T-helper 1 cell treated with Interleukin-12 subunit alpha and Interleukin-12 subunit beta and Interleukin-4 antibody, amounts not matched to agents 30 μg/mL and 1 μg/mL, for 36 hours (primary cell): ENCODE measurements around the gene ASB13.

ENCODE experiments used
- H3K27ac Mint-ChIP-seq: one replicate; pipeline ENCODE4 v1.8.0; 2021; ENCODE audit warnings: mild to moderate bottlenecking, mixed read lengths
- H3K27me3 Mint-ChIP-seq: one replicate; pipeline ENCODE4 v1.8.0; 2021; ENCODE audit warnings: low read depth, mixed read lengths
- H3K36me3 Mint-ChIP-seq: one replicate; pipeline ENCODE4 v1.8.0; 2021; ENCODE audit warnings: low read depth, mixed read lengths
- H3K4me1 Mint-ChIP-seq: one replicate; pipeline ENCODE4 v1.8.0; 2021; ENCODE audit warnings: low read depth, mixed read lengths
- H3K4me3 Mint-ChIP-seq: one replicate; pipeline ENCODE4 v1.8.0; 2021; ENCODE audit warnings: mild to moderate bottlenecking, moderate library complexity, mixed read lengths
- H3K9me3 Mint-ChIP-seq: one replicate; pipeline ENCODE4 v1.8.0; 2021; ENCODE audit warnings: mixed read lengths

Gene ASB13

DNA sequence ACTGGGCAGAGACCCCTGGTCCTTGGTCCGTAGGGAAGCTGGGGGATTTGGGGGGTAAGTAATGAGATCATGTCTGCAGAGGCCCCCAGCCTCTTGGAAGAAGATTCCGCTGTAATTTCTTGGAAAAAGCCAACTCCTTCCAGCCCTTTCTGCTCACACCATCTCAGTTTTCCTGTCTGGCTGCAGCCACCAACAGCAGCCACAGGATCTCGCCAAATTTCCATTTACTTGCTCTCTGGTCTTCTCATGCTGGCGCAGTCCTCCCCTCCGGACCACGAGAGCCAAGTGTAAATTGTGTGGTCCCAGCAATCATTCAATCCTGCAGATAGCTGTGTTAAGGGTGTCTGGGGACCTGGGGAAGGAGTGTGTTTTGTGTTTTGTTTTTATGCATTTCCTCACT is 49.6 kb downstream of the ASB13 start:
- no peaks in the 10 kb centered on the region for H3K27me3 Mint-ChIP-seq
- H3K9me3 Mint-ChIP-seq: no peaks in the 10 kb centered on the region
- no peak overlapping the region for H3K27ac Mint-ChIP-seq
- no peaks in the 10 kb centered on the region for H3K36me3 Mint-ChIP-seq
- no peaks in the 10 kb centered on the region for H3K4me1 Mint-ChIP-seq
- H3K4me3 Mint-ChIP-seq: no peak overlapping the region

DNA sequence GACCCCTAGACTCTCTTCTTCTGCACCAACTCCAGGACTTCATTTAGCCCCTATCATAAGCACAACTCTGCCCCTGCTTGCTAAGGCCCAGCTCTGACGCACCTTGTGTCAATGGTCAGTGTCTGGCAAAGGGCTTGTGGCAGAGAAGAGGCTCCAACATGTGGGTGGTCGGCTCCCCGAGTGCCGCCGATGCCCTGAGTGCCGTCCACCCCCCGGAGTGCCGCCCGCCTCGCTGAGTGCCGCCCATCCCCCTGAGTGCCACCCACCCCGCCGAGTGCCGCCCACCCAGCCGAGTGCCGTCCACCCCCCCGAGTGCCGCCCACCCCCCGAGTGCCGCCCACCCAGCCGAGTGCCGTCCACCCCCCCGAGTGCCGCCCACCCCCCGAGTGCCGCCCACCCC is 50.3 kb downstream of the ASB13 start:
- Mint-ChIP-seq H3K36me3 (no peaks in the 10 kb centered on the region), H3K4me1 (no peaks in the 10 kb centered on the region), H3K9me3 (no peaks in the 10 kb centered on the region), H3K4me3 (no peak overlapping the region), H3K27ac (no peak overlapping the region), H3K27me3 (no peaks in the 10 kb centered on the region)

DNA sequence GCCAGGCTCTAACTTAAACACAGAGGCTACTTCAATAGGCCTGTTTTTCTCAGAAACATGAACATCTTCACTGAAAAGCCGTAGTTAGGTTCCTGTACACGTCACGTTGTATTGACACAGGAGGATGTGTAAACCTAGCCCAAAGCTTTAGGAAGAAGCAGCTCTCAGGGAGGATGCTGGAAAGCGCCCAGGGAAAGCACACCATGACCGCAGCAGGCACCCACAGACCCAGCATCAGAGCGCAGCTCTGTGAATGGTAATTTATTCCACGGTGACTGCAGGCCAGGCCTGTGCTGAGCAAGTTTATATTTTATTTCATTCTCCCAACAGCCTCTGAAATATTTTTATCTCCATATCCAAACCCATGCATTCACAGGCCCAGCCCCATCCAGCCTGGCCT is 51.1 kb downstream of the ASB13 start:
- no peaks in the 10 kb centered on the region for H3K36me3 Mint-ChIP-seq
- H3K27me3 Mint-ChIP-seq: peaks cover 6% of the 10 kb centered on the region
- H3K4me1 Mint-ChIP-seq: no peaks in the 10 kb centered on the region
- no peaks in the 10 kb centered on the region for H3K9me3 Mint-ChIP-seq
- no peak overlapping the region for H3K4me3 Mint-ChIP-seq
- no peak overlapping the region for H3K27ac Mint-ChIP-seq

DNA sequence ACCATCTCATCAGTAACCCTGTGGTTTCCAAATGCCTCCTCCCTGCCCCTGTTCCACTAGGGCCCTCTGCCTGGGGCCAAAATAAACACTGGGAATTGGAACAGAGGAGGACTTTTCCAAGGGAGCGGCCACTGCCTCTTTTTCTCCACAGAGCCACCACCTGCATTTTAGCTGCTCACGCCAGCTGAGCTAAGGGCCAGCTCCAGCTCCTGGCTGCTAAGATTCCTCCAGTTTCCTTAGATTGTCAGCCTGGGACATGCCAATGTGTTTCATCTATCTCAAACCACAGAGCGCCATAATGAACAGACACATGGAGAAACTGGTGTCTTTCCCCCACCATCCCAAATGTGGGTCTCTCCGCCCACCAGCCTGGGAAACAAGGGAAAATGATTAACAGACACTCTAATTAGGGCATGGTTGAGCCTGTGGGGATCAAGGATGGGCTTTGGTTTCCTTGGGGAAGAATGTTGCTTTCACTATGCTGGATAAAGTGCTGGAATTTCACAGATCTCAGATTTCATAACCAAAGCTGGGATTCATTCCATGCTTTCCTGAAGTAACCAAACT is 52.2 kb downstream of the ASB13 start:
- peaks cover 9% of the 10 kb centered on the region for H3K27me3 Mint-ChIP-seq
- no peaks in the 10 kb centered on the region for H3K36me3 Mint-ChIP-seq
- no peaks in the 10 kb centered on the region for H3K4me1 Mint-ChIP-seq
- no peaks in the 10 kb centered on the region for H3K9me3 Mint-ChIP-seq
- H3K27ac Mint-ChIP-seq: no peak overlapping the region
- no peak overlapping the region for H3K4me3 Mint-ChIP-seq

DNA sequence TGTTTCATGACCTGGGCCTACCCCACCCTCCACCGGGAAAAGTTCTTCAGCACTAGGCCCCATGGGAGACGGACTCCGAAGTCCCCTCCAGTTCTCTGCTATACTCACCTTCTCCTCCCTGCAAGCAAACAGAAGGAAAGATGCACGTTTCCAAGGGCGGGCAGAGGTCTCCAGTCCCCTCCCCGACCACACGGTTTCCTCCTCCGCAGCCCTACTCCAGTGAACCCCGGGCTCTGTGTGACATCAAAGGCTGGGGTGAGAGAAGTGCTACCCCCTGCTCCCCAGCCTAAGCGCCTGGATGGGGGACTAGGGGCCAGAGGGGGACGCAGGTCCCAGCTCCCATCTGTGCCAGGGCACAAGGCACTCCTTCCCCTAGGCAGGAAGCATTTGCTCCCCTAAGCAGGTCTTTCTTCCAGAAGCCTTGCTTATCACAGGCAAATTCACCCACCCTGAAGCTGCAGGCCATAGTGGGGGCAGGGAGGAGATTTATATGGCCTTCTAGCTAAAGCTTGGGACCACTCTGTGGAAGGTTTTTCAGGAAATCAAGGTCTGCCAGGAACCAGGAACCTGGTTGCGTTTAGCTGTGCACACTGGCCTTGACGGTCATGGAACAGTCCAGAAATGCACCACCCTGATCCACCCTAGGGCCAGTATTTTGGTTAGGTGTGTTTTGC is 52.8 kb downstream of the ASB13 start:
- Mint-ChIP-seq H3K4me1 (no peaks in the 10 kb centered on the region), H3K27me3 (peaks cover 9% of the 10 kb centered on the region), H3K27ac (no peak overlapping the region), H3K36me3 (no peaks in the 10 kb centered on the region), H3K9me3 (no peaks in the 10 kb centered on the region), H3K4me3 (no peak overlapping the region)

DNA sequence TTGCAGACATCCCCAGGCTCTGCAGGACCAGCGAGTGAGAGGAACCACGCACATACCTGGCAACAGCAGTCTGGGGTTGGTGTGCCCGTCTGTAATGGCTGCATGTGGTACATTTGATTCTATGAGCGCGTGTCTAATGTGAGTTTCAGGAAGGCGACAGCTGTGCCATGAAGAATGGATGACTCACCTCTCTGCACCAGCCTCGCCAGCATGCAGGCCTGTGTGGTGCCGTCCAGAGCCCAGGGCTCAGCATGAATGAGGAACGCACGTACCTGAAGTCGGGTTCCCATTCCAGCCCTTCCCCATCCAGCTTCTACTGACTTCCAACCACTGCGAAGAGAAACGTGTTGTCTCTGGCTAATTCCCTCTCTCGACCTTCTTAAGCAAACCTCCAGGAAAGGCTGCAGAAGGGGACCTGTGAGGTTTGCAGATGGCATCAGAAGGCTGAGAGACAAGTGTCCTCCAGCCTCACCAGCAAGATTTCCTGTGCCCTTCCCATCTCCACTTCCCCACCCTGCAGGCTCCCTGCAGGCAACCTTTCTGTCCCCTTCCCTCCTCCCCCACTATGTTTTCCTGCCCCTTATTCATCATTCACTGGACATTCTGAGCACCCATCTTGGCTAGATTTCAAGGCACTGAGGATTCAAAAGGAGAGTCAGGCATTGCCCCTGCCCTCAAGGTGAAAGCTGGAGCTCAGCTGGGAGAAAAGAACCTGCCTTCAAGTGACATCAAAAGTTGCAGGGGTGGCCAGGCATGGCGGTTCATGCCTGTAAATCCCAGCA is 54.3 kb downstream of the ASB13 start:
- no peaks in the 10 kb centered on the region for H3K4me1 Mint-ChIP-seq
- no peaks in the 10 kb centered on the region for H3K36me3 Mint-ChIP-seq
- no peak overlapping the region for H3K27ac Mint-ChIP-seq
- no peaks in the 10 kb centered on the region for H3K9me3 Mint-ChIP-seq
- H3K27me3 Mint-ChIP-seq: peaks cover 14% of the 10 kb centered on the region
- no peak overlapping the region for H3K4me3 Mint-ChIP-seq

DNA sequence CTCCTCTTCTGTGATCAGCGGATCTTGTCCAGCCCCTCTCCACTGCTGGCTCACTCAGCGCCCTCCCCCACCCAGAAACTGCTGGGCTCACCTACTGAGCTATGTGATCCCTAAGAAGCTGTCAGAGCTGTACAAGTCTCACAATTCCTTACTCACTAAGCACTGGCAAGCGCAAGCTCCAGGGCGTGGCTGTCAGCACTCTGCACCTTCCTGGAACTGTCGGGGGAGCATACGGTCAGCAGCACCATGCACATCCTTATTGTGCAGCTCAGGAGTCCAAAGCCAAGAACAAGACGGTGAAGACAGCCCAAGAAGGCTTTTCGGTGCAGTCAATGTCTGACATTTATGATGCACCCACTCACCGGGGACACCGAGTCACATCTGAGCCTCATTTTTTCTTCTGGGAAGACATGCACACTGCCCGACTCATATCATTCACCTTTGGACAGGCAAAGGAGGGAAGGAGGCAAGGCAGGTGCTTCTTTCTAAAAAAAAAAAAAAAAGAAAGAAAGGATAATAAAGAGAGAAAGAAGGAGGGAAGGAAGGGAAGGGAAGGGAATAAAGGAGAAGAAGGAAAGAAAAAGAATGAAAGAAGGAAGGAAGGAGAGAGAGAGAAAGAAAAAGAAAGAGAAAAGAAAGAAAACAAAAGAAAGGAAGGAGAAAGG is 56.3 kb downstream of the ASB13 start:
- Mint-ChIP-seq H3K36me3 (no peaks in the 10 kb centered on the region), H3K4me1 (no peaks in the 10 kb centered on the region), H3K4me3 (no peak overlapping the region), H3K27me3 (peaks cover 14% of the 10 kb centered on the region), H3K9me3 (no peaks in the 10 kb centered on the region), H3K27ac (no peak overlapping the region)

DNA sequence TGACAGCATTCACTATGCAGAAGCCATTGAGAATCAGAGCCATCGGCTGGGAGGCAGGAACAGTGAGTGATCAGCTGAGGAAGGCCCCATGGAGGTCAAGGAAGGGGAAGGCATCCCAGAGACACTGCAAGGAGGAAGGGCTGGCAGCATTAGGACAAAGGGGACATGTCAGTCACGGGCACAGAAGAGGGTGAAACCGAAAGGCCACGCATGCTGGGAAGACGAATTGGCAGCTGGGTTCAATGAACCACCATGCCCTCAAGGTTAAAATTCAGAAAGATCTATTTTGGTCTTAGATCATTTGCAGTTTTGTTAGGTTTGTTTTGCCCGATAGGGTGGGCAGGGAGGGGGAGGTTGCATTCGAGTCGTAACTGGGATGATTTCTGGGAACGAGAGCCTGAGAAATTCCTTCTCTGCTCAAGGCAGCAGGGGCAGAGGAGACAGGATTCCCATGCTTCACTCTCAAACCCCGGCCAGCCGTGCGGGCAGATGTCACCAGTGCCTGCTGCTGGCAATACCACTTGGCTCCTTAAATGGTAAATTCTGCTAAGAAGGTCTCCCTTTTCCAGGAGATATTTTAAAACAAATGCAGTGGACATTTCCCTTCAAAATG is 57.7 kb downstream of the ASB13 start:
- peaks cover 14% of the 10 kb centered on the region for H3K27me3 Mint-ChIP-seq
- no peaks in the 10 kb centered on the region for H3K4me1 Mint-ChIP-seq
- no peaks in the 10 kb centered on the region for H3K36me3 Mint-ChIP-seq
- no peak overlapping the region for H3K27ac Mint-ChIP-seq
- H3K4me3 Mint-ChIP-seq: no peak overlapping the region
- no peaks in the 10 kb centered on the region for H3K9me3 Mint-ChIP-seq

DNA sequence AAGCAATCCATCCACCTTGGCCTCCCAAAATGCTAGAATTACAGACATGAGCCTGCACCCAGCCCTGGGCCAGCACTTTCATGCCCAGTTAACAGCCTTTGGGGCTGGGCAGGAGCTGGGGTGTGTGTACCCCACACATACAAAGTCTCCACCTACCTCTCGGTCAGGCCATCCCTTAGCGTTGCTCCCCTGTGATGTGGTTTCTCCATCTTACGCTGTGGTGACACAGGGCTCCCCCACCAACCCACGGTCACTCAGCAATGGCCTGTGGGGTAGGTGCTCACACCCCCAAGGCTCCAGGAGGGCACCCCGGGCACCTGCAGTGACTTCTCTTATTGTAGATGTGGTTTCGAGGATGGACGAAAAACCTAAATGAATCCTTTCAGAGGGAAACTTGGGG is 58.8 kb downstream of the ASB13 start:
- Mint-ChIP-seq H3K9me3 (no peaks in the 10 kb centered on the region), H3K4me1 (no peaks in the 10 kb centered on the region), H3K4me3 (no peak overlapping the region), H3K36me3 (no peaks in the 10 kb centered on the region), H3K27me3 (peaks cover 14% of the 10 kb centered on the region), H3K27ac (no peak overlapping the region)

DNA sequence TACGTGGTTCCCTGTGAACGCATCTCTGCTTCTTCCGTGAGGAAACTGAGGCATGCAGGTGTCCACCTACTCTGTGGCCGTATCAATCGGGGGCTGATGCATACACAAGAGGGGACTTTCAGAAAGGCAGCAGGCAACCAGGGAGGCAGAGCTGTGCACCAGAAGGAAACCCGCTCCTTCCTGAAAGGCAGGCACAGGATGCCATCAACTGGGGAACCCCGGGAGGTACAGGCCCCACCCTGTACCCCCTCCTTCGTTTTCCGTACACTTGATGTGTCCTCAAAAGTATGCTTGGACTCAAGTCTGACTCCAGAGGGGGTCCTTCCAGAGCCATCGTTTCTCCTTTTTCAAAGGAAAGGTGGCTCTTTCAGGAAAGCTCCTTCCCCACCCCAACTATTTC is 59.5 kb downstream of the ASB13 start:
- Mint-ChIP-seq H3K4me1 (no peaks in the 10 kb centered on the region), H3K36me3 (no peaks in the 10 kb centered on the region), H3K4me3 (no peak overlapping the region), H3K27ac (peak overlapping the region; percentile 44), H3K9me3 (no peaks in the 10 kb centered on the region), H3K27me3 (peaks cover 14% of the 10 kb centered on the region)

DNA sequence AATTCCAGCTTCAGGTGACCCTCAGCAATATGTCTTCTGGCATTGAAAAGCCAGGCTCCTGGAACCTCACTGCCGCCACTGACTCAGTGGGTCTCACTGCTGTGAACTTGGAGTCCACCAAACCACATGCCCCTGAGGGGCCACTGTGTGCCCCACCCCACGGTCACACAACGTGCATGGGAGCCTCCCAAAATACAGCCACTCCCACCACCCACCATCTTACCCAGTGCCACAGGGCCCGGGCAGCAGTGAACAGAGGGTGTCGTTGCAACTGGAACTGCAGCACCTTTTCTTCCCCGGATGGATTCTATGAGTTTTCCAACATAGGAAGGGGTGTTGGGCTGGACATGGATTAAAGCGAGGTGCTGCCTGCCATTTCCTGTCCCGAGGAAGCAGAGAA is 60.1 kb downstream of the ASB13 start:
- Mint-ChIP-seq H3K4me3 (no peak overlapping the region), H3K27me3 (peaks cover 14% of the 10 kb centered on the region), H3K4me1 (no peaks in the 10 kb centered on the region), H3K9me3 (no peaks in the 10 kb centered on the region), H3K36me3 (no peaks in the 10 kb centered on the region), H3K27ac (no peak overlapping the region)

DNA sequence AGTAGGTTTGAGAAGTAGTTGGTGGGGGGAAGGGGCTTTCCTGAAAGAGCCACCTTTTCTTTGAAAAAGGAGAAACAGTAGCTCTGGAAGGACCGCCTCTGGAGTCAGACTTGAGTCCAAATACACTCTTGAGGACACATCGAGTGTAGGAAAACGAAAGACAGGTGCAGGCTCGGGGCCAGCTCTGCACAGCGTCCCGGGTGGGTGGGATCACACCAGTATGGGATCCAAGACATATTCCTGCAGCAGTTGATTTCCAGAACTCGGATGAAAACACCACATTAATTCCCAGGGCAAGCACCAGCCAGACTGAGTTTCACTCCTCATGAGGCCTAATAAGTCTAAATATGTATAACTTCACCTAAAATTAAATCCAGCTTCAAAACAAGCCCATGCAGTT is 61.4 kb downstream of the ASB13 start:
- H3K4me1 Mint-ChIP-seq: no peaks in the 10 kb centered on the region
- no peak overlapping the region for H3K27ac Mint-ChIP-seq
- H3K9me3 Mint-ChIP-seq: no peaks in the 10 kb centered on the region
- H3K27me3 Mint-ChIP-seq: peaks cover 5% of the 10 kb centered on the region
- H3K4me3 Mint-ChIP-seq: no peak overlapping the region
- no peaks in the 10 kb centered on the region for H3K36me3 Mint-ChIP-seq

DNA sequence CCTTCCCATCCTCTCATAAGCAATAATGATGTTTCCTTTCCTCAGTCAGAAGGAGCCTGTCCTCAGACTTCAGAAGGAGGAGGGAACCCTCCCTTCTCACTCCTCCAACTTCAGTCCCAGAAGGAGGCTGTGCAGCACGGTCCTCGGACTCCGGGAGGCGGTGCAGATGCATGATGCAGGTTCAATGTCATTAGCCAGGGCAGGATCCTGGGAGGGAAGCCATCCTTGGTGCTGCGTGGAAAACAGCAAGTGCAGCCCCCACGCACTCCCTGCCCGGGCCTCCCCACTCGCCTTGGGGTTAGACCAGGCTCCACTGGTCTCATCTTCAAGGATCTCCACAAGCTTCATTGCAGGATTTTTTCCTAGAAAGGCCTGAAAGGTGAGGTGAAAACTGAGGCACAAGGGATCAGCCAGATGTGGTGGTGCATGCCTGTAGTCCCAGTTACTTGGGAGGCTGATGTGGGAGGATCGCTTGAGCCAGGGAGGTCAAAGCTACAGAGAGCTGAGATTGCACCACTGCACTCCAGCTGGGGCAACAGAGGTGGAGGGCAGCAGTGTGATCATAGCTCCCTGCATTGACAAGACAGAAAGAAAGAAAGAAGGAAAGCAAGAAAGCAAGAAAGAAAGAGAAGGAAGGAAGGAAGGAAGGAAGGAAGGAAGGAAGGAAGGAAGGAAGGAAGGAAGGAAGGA is 62.0 kb downstream of the ASB13 start:
- Mint-ChIP-seq H3K4me1 (no peaks in the 10 kb centered on the region), H3K36me3 (no peaks in the 10 kb centered on the region), H3K9me3 (no peaks in the 10 kb centered on the region), H3K27ac (no peak overlapping the region), H3K27me3 (peaks cover 5% of the 10 kb centered on the region), H3K4me3 (no peak overlapping the region)

DNA sequence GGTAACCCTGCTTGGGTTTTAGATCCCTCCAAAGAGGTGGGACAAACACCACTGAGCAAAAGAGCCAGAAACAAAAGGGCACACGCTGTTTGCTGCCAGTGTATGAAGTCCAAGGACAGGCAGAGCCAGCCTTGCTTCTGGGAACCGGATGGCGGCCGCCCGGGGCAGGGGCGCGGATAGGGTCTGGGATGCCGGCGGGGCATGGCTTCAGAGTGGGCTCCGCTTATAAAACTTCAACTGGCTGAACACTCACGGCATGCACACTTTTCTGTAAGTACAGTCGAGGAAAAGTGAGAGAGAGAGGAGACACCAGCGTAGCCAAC is 62.6 kb downstream of the ASB13 start:
- Mint-ChIP-seq H3K4me1 (no peaks in the 10 kb centered on the region), H3K4me3 (no peak overlapping the region), H3K36me3 (no peaks in the 10 kb centered on the region), H3K9me3 (no peaks in the 10 kb centered on the region), H3K27ac (no peak overlapping the region), H3K27me3 (peaks cover 5% of the 10 kb centered on the region)
